ENCODE measurements around the gene DDX3X. TPM values are rescaled to one million over a fixed set of nuclear protein-coding genes. Genes with fewer than 3 reads are reported as not detected.

Gene DDX3X
- total and polyA plus RNA-seq, 5 donors = 62.4 to 297 (median 156) TPM

Other genes with a start within 250 kb of the DDX3X start
- gene USP9X, start 248.7 kb upstream of the DDX3X start, total RNA-seq = 10 to 100 TPM; 57.3 to 72.6 (median 62.3) TPM
- 13.3 TPM for gene USP9X, start 248.7 kb upstream of the DDX3X start, polyA plus RNA-seq
- gene NYX, start 113.2 kb downstream of the DDX3X start, total RNA-seq = not detected
- gene NYX, start 113.2 kb downstream of the DDX3X start, polyA plus RNA-seq = not detected

Measured in right cardiac atrium (tissue), 5 donors.